GM19025 (cell line): ENCODE measurements around the gene CHRM4.

Experiments
- ATAC-seq: cut with Tn5 transposase; IDR thresholded peaks from one replicate; pipeline ENCODE4 v1.9.1; 2021; ENCODE audit warnings: mild to moderate bottlenecking, low read depth, moderate library complexity; ENCODE audit not compliant: unreplicated experiment

CHRM4 gene

GRCh38 chr11:46351148-46351547, 40.4 kb downstream of the CHRM4 start:
- ATAC-seq, result no peak

GRCh38 chr11:46350695-46351094, 40.9 kb downstream of the CHRM4 start:
- no peak for ATAC-seq

GRCh38 chr11:46348566-46349401, 42.8 kb downstream of the CHRM4 start:
- no peak for ATAC-seq

GRCh38 chr11:46347637-46348311, 43.8 kb downstream of the CHRM4 start:
- ATAC-seq, result no peak

- peak; percentile 73 for ATAC-seq
Measured at GRCh38 chr11:46346886-46347636, 44.5 kb downstream of the CHRM4 start, which contains the start of gene DGKZ. Gene DGKZ, plus strand, starts transcription at chr11:46347463. Its CDS starts 197 bp downstream, at chr11:46347660.

GRCh38 chr11:46345881-46346484, 45.6 kb downstream of the CHRM4 start:
- ATAC-seq, result no peak

GRCh38 chr11:46345131-46345597, 46.4 kb downstream of the CHRM4 start:
- ATAC-seq, result no peak

- ATAC-seq, result no peak
Measured at GRCh38 chr11:46343520-46343919, 48.1 kb downstream of the CHRM4 start.

- ATAC-seq, result no peak
Measured at GRCh38 chr11:46342239-46342638, 49.3 kb downstream of the CHRM4 start.

GRCh38 chr11:46341454-46341853, 50.1 kb downstream of the CHRM4 start:
- ATAC-seq, result no peak

- ATAC-seq, result no peak
Measured at GRCh38 chr11:46339816-46340215, 51.8 kb downstream of the CHRM4 start.

- no peak for ATAC-seq
Measured at GRCh38 chr11:46338988-46339666, 52.4 kb downstream of the CHRM4 start.

GRCh38 chr11:46338636-46338987, 53.0 kb downstream of the CHRM4 start:
- no peak for ATAC-seq

- no peak for ATAC-seq
Measured at GRCh38 chr11:46337626-46338345, 53.8 kb downstream of the CHRM4 start.

- ATAC-seq, result no peak
Measured at GRCh38 chr11:46336563-46337180, 54.9 kb downstream of the CHRM4 start.

GRCh38 chr11:46335890-46336562, 55.5 kb downstream of the CHRM4 start:
- ATAC-seq, result no peak

GRCh38 chr11:46335271-46335670, 56.3 kb downstream of the CHRM4 start:
- ATAC-seq, result no peak

GRCh38 chr11:46334211-46334610, 57.4 kb downstream of the CHRM4 start:
- no peak for ATAC-seq
